GM21786 (cell line): ENCODE data around the gene ITPA.
A peak's percentile ranks its signal among the peaks of the same experiment; 100 is the strongest.

Source experiments
- ATAC-seq: cut with Tn5 transposase; IDR thresholded peaks from one replicate; pipeline ENCODE4 v1.9.1; 2021; ENCODE audit not compliant: unreplicated experiment

ITPA gene

GRCh38 chr20:3227506-3227905 lies 18.2 kb downstream of the ITPA start:
- ATAC-seq, result no peak

- no peak for ATAC-seq
Observed at GRCh38 chr20:3227936-3228749, 18.8 kb downstream of the ITPA start.

- ATAC-seq, result no peak
Observed at GRCh38 chr20:3228750-3229032, 19.4 kb downstream of the ITPA start.

- ATAC-seq, result no peak
Observed at GRCh38 chr20:3229158-3229557, 19.9 kb downstream of the ITPA start.

- no peak for ATAC-seq
Observed at GRCh38 chr20:3229798-3230197, 20.5 kb downstream of the ITPA start.

- no peak for ATAC-seq
Observed at GRCh38 chr20:3231116-3231515, 21.8 kb downstream of the ITPA start.

GRCh38 chr20:3231889-3232588 lies 22.7 kb downstream of the ITPA start:
- ATAC-seq, result no peak

GRCh38 chr20:3233131-3233990 lies 24.1 kb downstream of the ITPA start:
- no peak for ATAC-seq

- no peak for ATAC-seq
Observed at GRCh38 chr20:3233991-3234498, 24.7 kb downstream of the ITPA start.

- no peak for ATAC-seq
Observed at GRCh38 chr20:3235666-3236324, 26.5 kb downstream of the ITPA start.

GRCh38 chr20:3237011-3237957 lies 28.0 kb downstream of the ITPA start:
- no peak for ATAC-seq

GRCh38 chr20:3237958-3238615 lies 28.8 kb downstream of the ITPA start:
- ATAC-seq, result no peak

GRCh38 chr20:3238616-3239025 lies 29.3 kb downstream of the ITPA start:
- no peak for ATAC-seq

GRCh38 chr20:3239026-3239866 lies 29.9 kb downstream of the ITPA start, which contains the start of gene SLC4A11:
TSS of gene SLC4A11 (minus strand) at chr20:3239190. CDS start at chr20:3239137, 53 bp downstream.
- ATAC-seq, result peak; percentile 41

- no peak for ATAC-seq
Observed at GRCh38 chr20:3239867-3240775, 30.8 kb downstream of the ITPA start.

GRCh38 chr20:3240776-3241363 lies 31.6 kb downstream of the ITPA start:
- ATAC-seq, result no peak

GRCh38 chr20:3242172-3242692 lies 32.9 kb downstream of the ITPA start:
- ATAC-seq, result no peak
